ENCODE results near the gene CZIB.
"Not testable (repeated sequence)": the region's sequence is repeated elsewhere in the genome, so short reads cannot be mapped to it uniquely, and the experiment has no call there.

CZIB gene

GRCh38 chr1:53238197-53239155 lies 18.0 kb upstream of the CZIB start, which contains the start of gene MAGOH:
Gene MAGOH, minus strand, starts transcription at chr1:53238518. Its CDS starts 70 bp downstream, at chr1:53238448.
- peak; percentile 92 for DNase-seq

- no peak for DNase-seq
Observed at GRCh38 chr1:53237638-53238037, 17.2 kb upstream of the CZIB start.

- DNase-seq, result no peak
Observed at GRCh38 chr1:53220962-53221286, 490 bp upstream of the CZIB start.

GRCh38 chr1:53219711-53220110 lies 723 bp downstream of the CZIB start:
- no peak for DNase-seq

GRCh38 chr1:53218201-53218600 lies 2.2 kb downstream of the CZIB start:
- DNase-seq, result no peak

GRCh38 chr1:53214376-53214940 lies 6.0 kb downstream of the CZIB start:
- no peak for DNase-seq

- DNase-seq, result no peak
Observed at GRCh38 chr1:53210954-53211353, 9.5 kb downstream of the CZIB start.

GRCh38 chr1:53210352-53210751 lies 10.1 kb downstream of the CZIB start:
- DNase-seq, result no peak

- DNase-seq, result no peak
Observed at GRCh38 chr1:53207726-53208125, 12.7 kb downstream of the CZIB start.

- DNase-seq, result no peak
Observed at GRCh38 chr1:53206735-53207379, 13.6 kb downstream of the CZIB start.

GRCh38 chr1:53206083-53206685 lies 14.2 kb downstream of the CZIB start:
- DNase-seq, result not testable (repeated sequence)

GRCh38 chr1:53205496-53205895 lies 14.9 kb downstream of the CZIB start:
- DNase-seq, result not testable (repeated sequence)

- DNase-seq, result no peak
Observed at GRCh38 chr1:53203466-53203865, 17.0 kb downstream of the CZIB start.

- no peak for DNase-seq
Observed at GRCh38 chr1:53198241-53198651, 22.2 kb downstream of the CZIB start.

- DNase-seq, result no peak
Observed at GRCh38 chr1:53197291-53198200, 22.9 kb downstream of the CZIB start.

- peak; percentile 92 for DNase-seq
Observed at GRCh38 chr1:53196485-53197290, 23.7 kb downstream of the CZIB start, which contains the start of gene CPT2. Gene CPT2, plus strand, starts transcription at chr1:53196824. Its CDS starts 120 bp downstream, at chr1:53196944.

- no peak for DNase-seq
Observed at GRCh38 chr1:53196017-53196484, 24.4 kb downstream of the CZIB start.

- DNase-seq, result no peak
Observed at GRCh38 chr1:53195246-53196016, 25.0 kb downstream of the CZIB start.

- DNase-seq, result no peak
Observed at GRCh38 chr1:53190210-53190611, 30.2 kb downstream of the CZIB start.

GRCh38 chr1:53189061-53189460 lies 31.4 kb downstream of the CZIB start:
- no peak for DNase-seq

Measured in NCI-H2107 (cell line).